DMS114 treated with DMSO at 0.1 percent for 48 hours (cell line): ENCODE measurements around the gene ERGIC1.
"Not testable (repeated sequence)": the region's sequence is repeated elsewhere in the genome, so short reads cannot be mapped to it uniquely, and the experiment has no call there.

ENCODE experiments used
- DNase-seq: peaks from one replicate; lab custom pipeline; 2025; ENCODE audit not compliant: unreplicated experiment; lab: John Stamatoyannopoulos, UW

Gene ERGIC1

GRCh38 chr5:172862165-172862801 is 28.2 kb downstream of the ERGIC1 start:
- DNase-seq, result no peak

- DNase-seq, result not testable (repeated sequence)
Observed at GRCh38 chr5:172864171-172864570, 30.1 kb downstream of the ERGIC1 start.

GRCh38 chr5:172864747-172865146 is 30.7 kb downstream of the ERGIC1 start:
- no peak for DNase-seq

- DNase-seq, result no peak
Observed at GRCh38 chr5:172866378-172866777, 32.3 kb downstream of the ERGIC1 start.

GRCh38 chr5:172866802-172867748 is 33.0 kb downstream of the ERGIC1 start:
- no peak for DNase-seq

- DNase-seq, result no peak
Observed at GRCh38 chr5:172867761-172868435, 33.8 kb downstream of the ERGIC1 start.

GRCh38 chr5:172868436-172868923 is 34.4 kb downstream of the ERGIC1 start:
- no peak for DNase-seq

GRCh38 chr5:172868924-172869591 is 35.0 kb downstream of the ERGIC1 start:
- no peak for DNase-seq

GRCh38 chr5:172869691-172870090 is 35.6 kb downstream of the ERGIC1 start:
- DNase-seq, result no peak

- DNase-seq, result no peak
Observed at GRCh38 chr5:172870291-172870714, 36.3 kb downstream of the ERGIC1 start.

- no peak for DNase-seq
Observed at GRCh38 chr5:172870715-172871461, 36.8 kb downstream of the ERGIC1 start.

- no peak for DNase-seq
Observed at GRCh38 chr5:172871536-172871935, 37.5 kb downstream of the ERGIC1 start.

- no peak for DNase-seq
Observed at GRCh38 chr5:172871982-172872381, 37.9 kb downstream of the ERGIC1 start.

GRCh38 chr5:172872997-172873491 is 39.0 kb downstream of the ERGIC1 start:
- DNase-seq, result no peak

- DNase-seq, result no peak
Observed at GRCh38 chr5:172873513-172873912, 39.5 kb downstream of the ERGIC1 start.

GRCh38 chr5:172874647-172875504 is 40.8 kb downstream of the ERGIC1 start:
- DNase-seq, result no peak

- DNase-seq, result no peak
Observed at GRCh38 chr5:172875505-172876279, 41.6 kb downstream of the ERGIC1 start.

GRCh38 chr5:172876578-172876977 is 42.5 kb downstream of the ERGIC1 start:
- no peak for DNase-seq
